HepG2 (cell line): Measurements from ENCODE around the gene KCNJ14. TPM values are rescaled to one million over a fixed set of nuclear protein-coding genes. Genes with fewer than 3 reads are reported as not detected.

Experiments
- FOXP1 ChIP-seq, 2 experiments: fragments of 450-650 bp in 1 of 2; IDR thresholded peaks; 2 replicates each; pipeline ENCODE4 v1.6.1; 2017 to 2018; ENCODE audit warnings: antibody characterized with exemption in 1 of 2
- KLF11 ChIP-seq: IDR thresholded peaks from 2 replicates; pipeline ENCODE4 v1.6.1; 2016; ENCODE audit warnings: missing compliant biosample characterization
- KLF6 ChIP-seq: IDR thresholded peaks from 2 replicates; pipeline ENCODE4 v1.8.0; 2016; ENCODE audit warnings: missing biosample characterization, missing genetic modification reagents
- MED13 ChIP-seq: sonication (generic); formaldehyde crosslinking; IDR thresholded peaks from 2 replicates; pipeline ENCODE4 v1.5.0; 2020; ENCODE audit warnings: missing genetic modification reagents
- NFIC ChIP-seq: IDR thresholded peaks from 2 replicates; pipeline ENCODE4 v1.6.1; 2012; ENCODE audit warnings: mild to moderate bottlenecking, low read length, inconsistent platforms
- PRMT3 ChIP-seq: sonication (generic); formaldehyde crosslinking; IDR thresholded peaks from 2 replicates; pipeline ENCODE4 v1.8.1; 2022; ENCODE audit warnings: low read depth, mild to moderate bottlenecking, moderate library complexity, missing genetic modification reagents, borderline replicate concordance
- SNAPC4 ChIP-seq: sonication (generic); formaldehyde crosslinking; IDR thresholded peaks from 2 replicates; pipeline ENCODE4 v1.4.0; 2020; ENCODE audit warnings: mild to moderate bottlenecking, missing genetic modification reagents
- ZBTB43 ChIP-seq: sonication (generic); formaldehyde crosslinking; conservative IDR thresholded peaks from 2 replicates; pipeline ENCODE4 v1.4.0; 2020; ENCODE audit warnings: missing genetic modification reagents
- ZNF430 ChIP-seq: sonication (generic); formaldehyde crosslinking; IDR thresholded peaks from 2 replicates; pipeline ENCODE4 v1.9.0; 2021; ENCODE audit warnings: mild to moderate bottlenecking, missing genetic modification reagents
- ZNF597 ChIP-seq: sonication (generic); formaldehyde crosslinking; IDR thresholded peaks from 2 replicates; pipeline ENCODE4 v1.5.0; 2020; ENCODE audit warnings: missing genetic modification reagents
- ZNF619 ChIP-seq: sonication (generic); formaldehyde crosslinking; IDR thresholded peaks from 2 replicates; pipeline ENCODE4 v1.4.0; 2020; ENCODE audit warnings: mild to moderate bottlenecking, missing genetic modification reagents
- ZNF784 ChIP-seq: sonication (generic); formaldehyde crosslinking; IDR thresholded peaks from 2 replicates; pipeline ENCODE4 v1.5.1; 2020; ENCODE audit warnings: missing genetic modification reagents, mild to moderate bottlenecking, borderline replicate concordance
- polyA plus RNA-seq, 8 experiments: library from polyadenylated mRNA; depleted of rRNA in 3 of 8; stranded (reverse) in 7 of 8; unstranded in 1 of 8; fragments of >200 nt; fragmentation: Illumina TruSeq in 4 of 8; extraction: Trizol in 4 of 8; gene quantifications; 2 replicates each; pipeline versions ENCODE4 v1.2.1 to v1.2.3, GENCODE V29; 2011 to 2016; ENCODE audit warnings: low read depth in 4 of 8, missing spikeins in 1 of 8, mixed read lengths in 1 of 8; ENCODE audit not compliant: insufficient read depth in 1 of 8
- total RNA-seq, 5 experiments: library from RNA; depleted of rRNA; stranded (reverse); fragments of >200 nt; fragmentation: Illumina TruSeq; extraction: Trizol; gene quantifications; 2 replicates each; pipeline ENCODE4 v1.2.3, GENCODE V29; 2016; ENCODE audit warnings: low read depth in 1 of 5
- TF ChIP-seq, protein P1 (sequence below): IDR thresholded peaks from 2 replicates; pipeline ENCODE4 v1.6.1; 2016; ENCODE audit warnings: missing compliant biosample characterization, missing genetic modification reagents, borderline replicate concordance
- TF ChIP-seq, protein P2 (sequence below): sonication (generic); formaldehyde crosslinking; IDR thresholded peaks from 2 replicates; pipeline ENCODE4 v1.9.0; 2021; ENCODE audit warnings: missing genetic modification reagents, borderline replicate concordance

KCNJ14 gene
- total and polyA plus RNA-seq, 2 of the 13 experiments (the other 11 are each of a cell fraction or from before 2014, with no cell fraction given), result 0.20 to 0.51 TPM

DNA sequence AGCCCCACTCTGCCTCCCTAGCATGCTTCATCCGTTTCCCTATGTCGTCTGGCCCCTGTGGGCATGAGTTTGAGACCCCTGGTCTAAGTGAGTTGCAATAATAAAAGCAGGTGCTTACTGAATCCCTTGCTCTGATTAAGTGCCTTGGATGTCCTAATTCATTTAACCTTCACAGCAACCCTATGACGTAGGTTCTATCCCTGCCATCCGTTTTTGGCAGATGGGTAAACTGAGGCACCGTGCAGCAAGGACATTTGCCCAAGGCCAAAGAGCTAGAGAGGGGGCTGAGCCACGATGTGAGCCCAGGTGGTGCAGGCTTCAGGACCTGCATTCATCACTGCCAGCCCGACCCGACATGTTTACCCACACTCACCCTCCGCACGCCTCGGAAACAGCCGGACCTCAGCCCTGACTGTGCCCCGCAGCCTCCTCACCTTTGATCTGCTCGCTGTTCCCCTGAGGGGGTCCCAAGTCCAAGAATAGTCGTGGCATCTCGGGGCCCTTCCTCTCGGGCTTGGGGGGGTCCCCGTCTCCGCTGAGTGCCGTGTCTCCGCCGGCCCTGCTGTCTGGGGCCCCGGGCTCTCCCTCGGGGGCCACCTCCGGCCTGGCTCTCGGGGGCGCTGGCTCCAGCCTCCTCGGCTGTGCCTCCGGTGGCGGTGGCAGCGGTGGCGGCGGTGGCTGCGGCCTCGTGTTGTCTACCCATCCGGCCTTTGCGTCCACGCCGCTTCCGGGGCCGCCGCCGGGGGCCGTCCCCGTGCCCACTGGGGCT is 41.8 kb downstream of the KCNJ14 start (continued):
- TF ChIP-seq ZNF784 (CRISPR knock-in tag), result no peak
- no peak for TF ChIP-seq MED13
- TF ChIP-seq, protein P1, sequence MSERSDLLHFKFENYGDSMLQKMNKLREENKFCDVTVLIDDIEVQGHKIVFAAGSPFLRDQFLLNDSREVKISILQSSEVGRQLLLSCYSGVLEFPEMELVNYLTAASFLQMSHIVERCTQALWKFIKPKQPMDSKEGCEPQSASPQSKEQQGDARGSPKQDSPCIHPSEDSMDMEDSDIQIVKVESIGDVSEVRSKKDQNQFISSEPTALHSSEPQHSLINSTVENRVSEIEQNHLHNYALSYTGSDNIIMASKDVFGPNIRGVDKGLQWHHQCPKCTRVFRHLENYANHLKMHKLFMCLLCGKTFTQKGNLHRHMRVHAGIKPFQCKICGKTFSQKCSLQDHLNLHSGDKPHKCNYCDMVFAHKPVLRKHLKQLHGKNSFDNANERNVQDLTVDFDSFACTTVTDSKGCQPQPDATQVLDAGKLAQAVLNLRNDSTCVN (CRISPR knock-in tag), result 0 out of 2 replicates have a peak, but pooled peaks have one; percentile 17
- TF ChIP-seq FOXP1 (IDR thresholded peaks at IDR 0.05), result no peak
- TF ChIP-seq FOXP1 (CRISPR knock-in tag; IDR thresholded peaks at IDR 0.05), result 0 out of 2 replicates have a peak, but pooled peaks have one; percentile 27
- TF ChIP-seq, protein P2, sequence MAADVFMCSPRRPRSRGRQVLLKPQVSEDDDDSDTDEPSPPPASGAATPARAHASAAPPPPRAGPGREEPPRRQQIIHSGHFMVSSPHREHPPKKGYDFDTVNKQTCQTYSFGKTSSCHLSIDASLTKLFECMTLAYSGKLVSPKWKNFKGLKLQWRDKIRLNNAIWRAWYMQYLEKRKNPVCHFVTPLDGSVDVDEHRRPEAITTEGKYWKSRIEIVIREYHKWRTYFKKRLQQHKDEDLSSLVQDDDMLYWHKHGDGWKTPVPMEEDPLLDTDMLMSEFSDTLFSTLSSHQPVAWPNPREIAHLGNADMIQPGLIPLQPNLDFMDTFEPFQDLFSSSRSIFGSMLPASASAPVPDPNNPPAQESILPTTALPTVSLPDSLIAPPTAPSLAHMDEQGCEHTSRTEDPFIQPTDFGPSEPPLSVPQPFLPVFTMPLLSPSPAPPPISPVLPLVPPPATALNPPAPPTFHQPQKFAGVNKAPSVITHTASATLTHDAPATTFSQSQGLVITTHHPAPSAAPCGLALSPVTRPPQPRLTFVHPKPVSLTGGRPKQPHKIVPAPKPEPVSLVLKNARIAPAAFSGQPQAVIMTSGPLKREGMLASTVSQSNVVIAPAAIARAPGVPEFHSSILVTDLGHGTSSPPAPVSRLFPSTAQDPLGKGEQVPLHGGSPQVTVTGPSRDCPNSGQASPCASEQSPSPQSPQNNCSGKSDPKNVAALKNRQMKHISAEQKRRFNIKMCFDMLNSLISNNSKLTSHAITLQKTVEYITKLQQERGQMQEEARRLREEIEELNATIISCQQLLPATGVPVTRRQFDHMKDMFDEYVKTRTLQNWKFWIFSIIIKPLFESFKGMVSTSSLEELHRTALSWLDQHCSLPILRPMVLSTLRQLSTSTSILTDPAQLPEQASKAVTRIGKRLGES (CRISPR knock-in tag), result no peak
- TF ChIP-seq ZBTB43 (CRISPR knock-in tag), result no peak
- TF ChIP-seq SNAPC4, result no peak
- no peak for TF ChIP-seq ZNF619 (CRISPR knock-in tag)
- TF ChIP-seq KLF6, result no peak
- TF ChIP-seq KLF11 (CRISPR knock-in tag), result no peak
- TF ChIP-seq ZNF597 (CRISPR knock-in tag), result no peak
- no peak for TF ChIP-seq PRMT3 (CRISPR knock-in tag)
- peak; percentile 44; the same call in 1 of the 2 replicates for TF ChIP-seq ZNF430 (CRISPR knock-in tag)
- no peak for TF ChIP-seq NFIC
